OCI-LY7 (cell line): Measurements from ENCODE around the gene MAMSTR.

Source experiments
- EZH2phosphoT487 ChIP-seq: fragments of 200-600 bp; sonication (generic); IDR thresholded peaks from 2 replicates; pipeline ENCODE4 v1.6.1; 2018; ENCODE audit warnings: low read depth, borderline replicate concordance, mild to moderate bottlenecking, mixed run types, antibody characterized with exemption, low read length, moderate library complexity, mixed read lengths
- TF ChIP-seq, protein P1 (sequence below): fragments of 200-600 bp; sonication (generic); conservative IDR thresholded peaks from 2 replicates; pipeline ENCODE4 v1.5.1; 2014; ENCODE audit warnings: mild to moderate bottlenecking, antibody characterized with exemption, low read length, moderate library complexity, mixed read lengths

DNA sequence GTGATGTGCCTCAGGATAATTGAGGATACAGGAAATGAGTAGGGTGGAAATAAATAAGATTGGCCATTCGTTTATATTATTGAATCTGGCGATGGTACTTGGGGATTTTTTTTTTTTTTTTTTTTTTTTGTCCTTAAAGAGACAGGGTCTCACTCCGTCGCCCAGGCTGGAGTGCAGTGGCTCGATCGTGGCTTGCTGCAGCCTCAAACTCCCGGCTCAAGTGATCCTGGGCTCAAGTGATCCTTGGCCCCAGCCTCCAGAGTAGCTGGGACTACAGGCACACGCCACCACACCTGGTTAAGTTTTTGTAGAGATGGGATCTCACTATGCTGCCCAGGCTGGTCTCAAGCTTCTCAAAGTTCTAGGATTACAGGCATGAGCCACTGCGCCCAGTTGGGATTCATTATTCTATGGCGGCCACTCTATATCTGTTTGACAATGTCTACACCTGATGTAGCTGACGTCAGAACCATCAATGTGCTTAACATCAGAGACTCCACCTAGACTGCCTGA, 2.7 kb upstream of the MAMSTR start:
- no peak for TF ChIP-seq EZH2phosphoT487
- TF ChIP-seq, protein P1, sequence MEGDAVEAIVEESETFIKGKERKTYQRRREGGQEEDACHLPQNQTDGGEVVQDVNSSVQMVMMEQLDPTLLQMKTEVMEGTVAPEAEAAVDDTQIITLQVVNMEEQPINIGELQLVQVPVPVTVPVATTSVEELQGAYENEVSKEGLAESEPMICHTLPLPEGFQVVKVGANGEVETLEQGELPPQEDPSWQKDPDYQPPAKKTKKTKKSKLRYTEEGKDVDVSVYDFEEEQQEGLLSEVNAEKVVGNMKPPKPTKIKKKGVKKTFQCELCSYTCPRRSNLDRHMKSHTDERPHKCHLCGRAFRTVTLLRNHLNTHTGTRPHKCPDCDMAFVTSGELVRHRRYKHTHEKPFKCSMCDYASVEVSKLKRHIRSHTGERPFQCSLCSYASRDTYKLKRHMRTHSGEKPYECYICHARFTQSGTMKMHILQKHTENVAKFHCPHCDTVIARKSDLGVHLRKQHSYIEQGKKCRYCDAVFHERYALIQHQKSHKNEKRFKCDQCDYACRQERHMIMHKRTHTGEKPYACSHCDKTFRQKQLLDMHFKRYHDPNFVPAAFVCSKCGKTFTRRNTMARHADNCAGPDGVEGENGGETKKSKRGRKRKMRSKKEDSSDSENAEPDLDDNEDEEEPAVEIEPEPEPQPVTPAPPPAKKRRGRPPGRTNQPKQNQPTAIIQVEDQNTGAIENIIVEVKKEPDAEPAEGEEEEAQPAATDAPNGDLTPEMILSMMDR, result no peak
